Stimulated activated CD4-positive, alpha-beta T cell treated with anti-CD3 and anti-CD28 coated beads, Interleukin-12 subunit alpha, Interleukin-12 subunit beta, amount 100 ng/mL, for 48 hours (primary cell): Measurements from ENCODE around the gene KMT5B.

ENCODE experiments used
- DNase-seq, 3 donors: peaks; one replicate each; pipeline ENCODE4 v3.0.0-alpha.2; 2020; ENCODE audit warnings: low read depth in 2 of 3, low spot score in 1 of 3

Gene KMT5B

DNA sequence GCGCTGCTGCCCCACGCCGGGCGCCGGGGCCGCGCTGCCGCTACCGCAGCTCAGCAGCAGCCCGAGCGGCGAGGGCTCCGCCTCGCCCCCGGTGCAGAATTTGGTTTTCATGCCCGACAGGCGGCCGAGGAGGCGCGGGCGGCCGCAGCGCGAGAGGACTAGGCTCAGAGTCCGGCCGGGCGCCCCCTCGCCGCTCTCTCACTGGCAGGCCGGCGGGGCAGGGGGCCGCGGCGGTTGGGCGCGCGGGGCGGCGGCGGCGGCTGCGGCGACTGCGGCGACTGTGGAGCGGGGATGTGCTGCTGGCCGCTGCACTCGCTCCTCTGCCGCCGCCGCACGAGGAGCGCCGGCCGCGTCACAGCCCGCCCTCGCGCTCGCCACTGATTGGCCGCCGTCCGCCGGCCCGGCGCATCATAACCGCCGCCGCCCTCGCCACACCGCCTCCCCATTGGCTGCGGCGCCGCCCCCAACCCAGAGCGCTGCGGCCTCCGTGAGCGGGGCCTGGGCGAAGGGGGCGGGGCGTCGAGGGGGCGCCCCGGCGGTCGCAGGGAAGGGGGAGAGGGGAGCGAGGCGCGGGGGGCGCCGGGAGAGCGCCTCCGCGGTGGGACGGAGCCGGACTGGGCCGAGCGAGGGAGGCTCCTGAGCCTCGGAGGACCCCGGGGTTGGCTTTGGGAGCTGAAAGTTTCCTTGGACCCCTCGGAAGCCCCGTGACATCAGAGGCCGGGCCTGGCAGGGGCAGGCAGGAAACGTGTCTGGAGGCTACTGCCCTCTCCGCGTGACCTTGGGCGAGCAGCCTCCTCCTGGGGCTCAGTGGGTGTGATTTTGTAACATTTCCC, 91.8 kb downstream of the KMT5B start, which contains the start of gene CHKA:
Gene CHKA, minus strand, starts transcription at position 322 of the 833 bp plus-strand sequence. Its CDS starts 211 bp downstream, at position 111.
- DNase-seq, result peak; percentile 65 to 87 (median 70)

- peak in 1 of 3 donors; percentile 24 for DNase-seq
These were observed 92.6 kb downstream of the KMT5B start for GRCh38 chr11:68120273-68121066.

DNA sequence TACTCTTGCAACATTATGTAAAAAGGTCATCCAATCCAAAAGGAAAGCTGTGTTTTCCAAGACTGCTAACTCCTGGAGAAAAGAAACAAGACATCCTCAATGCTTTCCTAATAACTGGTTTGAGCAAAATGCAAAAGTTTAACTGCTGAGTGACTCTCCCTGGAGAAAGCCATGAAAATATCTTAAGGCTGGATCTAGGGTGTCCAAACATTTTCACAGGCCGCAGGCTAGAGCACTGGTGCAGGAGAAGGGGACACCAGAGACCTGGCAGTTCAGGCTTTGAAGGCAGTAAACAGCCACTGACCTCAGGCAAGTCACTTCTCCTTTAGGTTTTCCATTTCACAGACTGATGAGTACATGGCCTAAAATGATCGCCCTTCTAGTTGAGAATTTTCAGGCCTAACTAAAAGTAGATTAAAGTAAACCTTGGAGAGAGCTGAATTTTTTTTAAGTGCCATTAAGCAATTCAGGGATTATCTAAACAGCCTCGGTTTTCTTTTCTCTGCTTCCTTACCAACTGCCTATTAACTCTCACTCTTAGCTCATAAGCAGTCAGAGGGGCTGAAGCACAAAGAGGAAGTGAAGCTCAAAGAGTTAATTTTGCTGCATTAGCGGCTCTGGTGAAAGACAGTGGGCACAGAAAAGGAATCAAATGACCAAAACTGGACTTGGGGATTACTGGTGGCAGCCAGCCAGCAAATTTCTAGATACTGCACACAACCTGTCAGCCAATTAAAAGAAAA, 94.2 kb downstream of the KMT5B start:
- DNase-seq, result no peak

DNA sequence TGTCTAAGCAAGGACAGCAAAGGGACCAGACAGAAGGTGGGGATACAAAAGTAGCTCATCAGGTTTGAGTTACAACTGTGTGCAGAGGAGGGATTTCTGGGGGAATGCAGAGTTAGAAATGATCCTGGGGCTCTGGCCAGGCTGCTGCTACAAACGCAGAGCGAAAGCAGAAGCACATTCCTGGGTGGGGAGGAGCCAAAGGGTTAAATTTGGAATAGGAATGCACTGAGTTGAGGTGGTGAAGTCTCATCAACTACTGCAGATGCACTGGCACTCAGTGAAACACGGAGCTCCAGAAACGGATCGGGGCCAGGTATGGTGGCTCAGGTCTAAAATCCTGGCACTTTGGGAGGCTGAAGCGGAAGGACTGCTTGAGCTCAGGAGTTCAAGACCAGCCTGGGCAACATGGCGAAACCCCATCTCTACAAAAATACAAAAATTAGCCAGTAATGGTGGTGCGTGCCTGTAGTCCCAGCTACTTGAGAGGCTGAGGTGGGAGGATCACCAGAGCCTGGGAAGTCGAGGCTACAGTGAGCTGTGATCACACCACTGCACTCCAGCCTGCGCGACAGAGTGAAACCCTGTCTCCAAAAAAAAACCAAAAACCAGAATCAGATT, 95.1 kb downstream of the KMT5B start:
- no peak for DNase-seq

DNA sequence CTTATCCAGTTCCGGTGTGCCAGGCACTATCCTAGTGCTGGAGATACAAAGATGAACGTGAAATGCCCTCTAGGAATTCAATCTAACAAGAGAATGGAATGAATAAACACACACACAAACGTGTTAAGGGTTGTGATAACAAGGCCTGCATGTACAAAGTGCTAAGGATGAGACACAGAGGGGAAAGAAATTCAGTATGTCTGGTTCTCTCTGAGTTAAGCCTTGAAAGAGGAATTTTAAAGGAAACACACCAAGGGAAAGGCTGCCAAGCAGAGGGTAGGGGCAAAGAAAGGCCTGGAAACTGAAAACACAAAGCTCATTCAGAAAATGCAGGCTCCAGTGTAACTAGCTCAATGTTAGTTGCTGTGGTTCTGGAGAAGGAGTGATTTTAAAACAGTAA, 96.1 kb downstream of the KMT5B start:
- no peak for DNase-seq

GRCh38 chr11:68116126-68116525, 97.0 kb downstream of the KMT5B start:
- no peak for DNase-seq

DNA sequence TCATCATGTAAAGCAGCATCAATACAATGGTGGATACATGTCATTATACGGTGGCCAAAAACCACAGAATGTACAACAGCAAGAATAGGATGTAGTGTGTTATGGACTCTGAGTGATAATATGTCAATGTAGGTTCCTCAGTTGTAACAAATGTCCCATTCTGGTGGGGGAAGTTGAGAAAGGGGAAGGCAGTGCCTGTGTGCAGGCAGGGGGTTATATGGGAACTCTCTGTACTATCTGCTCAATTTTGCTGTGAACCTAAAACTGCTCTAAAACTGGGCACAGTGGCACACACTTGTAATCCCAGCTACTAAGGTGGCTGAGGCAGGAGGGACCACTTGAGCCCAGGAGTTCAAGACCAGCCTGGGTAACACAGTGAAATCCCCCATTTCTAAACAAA, 97.8 kb downstream of the KMT5B start:
- no peak for DNase-seq

DNA sequence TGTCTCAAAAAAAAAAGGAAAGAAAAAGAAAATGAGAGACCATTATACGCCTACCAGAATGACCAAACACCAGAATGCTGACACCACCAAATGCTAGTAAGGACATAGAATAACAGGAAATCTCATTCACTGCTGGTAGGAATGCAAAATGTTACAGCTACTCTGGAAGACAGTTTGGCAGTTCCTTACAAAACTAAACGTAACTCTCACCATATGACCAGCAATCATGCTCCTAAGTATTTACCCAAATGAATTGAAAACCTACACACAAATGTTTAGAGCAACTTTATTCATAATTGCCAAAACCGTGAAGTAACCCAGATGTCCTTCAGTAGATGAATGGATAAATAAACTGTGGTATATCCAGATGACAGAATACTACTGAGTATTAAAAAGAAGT, 99.1 kb downstream of the KMT5B start:
- no peak for DNase-seq

GRCh38 chr11:68107689-68108088, 105.4 kb downstream of the KMT5B start:
- DNase-seq, result no peak

- no peak for DNase-seq
These were observed 106.7 kb downstream of the KMT5B start for GRCh38 chr11:68106165-68106940.
